ENCODE data around the gene FNDC11.

DNA sequence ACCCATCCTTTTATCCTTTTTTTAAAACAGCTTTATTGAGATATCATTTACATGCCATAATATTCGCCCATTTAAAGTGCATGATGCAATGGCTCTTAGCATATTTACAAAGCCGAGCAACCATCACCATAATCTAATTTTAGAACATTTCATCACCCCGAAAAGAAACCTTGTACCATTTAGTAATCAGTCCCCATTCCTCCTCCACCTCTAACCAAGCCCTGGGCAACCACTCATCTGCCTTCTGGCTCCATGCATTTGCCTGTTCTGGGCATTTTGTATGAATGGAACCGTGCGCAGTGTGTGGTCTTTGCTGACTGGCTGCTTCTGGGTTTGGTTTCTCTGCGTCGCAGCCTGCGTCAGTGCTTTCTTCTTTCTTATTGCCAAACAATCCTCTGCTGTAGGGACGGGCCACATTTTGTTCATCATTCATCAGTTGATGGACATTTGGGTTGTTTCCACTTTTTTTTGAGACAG is 44.8 kb upstream of the FNDC11 start:
- no peak for TF ChIP-seq POLR2A (IDR thresholded peaks at IDR 0.05)
- TF ChIP-seq CTCF (IDR thresholded peaks at IDR 0.05) = no peak
